DND-41 (cell line): Measurements from ENCODE around the gene PRRT2.

Source experiments
- ATAC-seq: fragments of 200-7000 bp; cut with Tn5 transposase; 3 replicates; pipeline ENCODE4 v1.9.1; 2021; ENCODE audit warnings: low read depth; ENCODE audit not compliant: insufficient read depth
- DNase-seq: peaks from one replicate; pipeline ENCODE4 v3.0.0-alpha.2; 2020
- H2AFZ ChIP-seq: 2 replicates; pipeline ENCODE4 v1.6.0; 2012; ENCODE audit warnings: low read depth, low read length
- H3K27ac ChIP-seq: 2 replicates; pipeline ENCODE4 v1.5.1; 2012; ENCODE audit warnings: low read length, inconsistent platforms
- H3K27me3 ChIP-seq: fragments of 200-600 bp; sonication (generic); 2 replicates; pipeline ENCODE4 v1.6.0; 2012; ENCODE audit warnings: low read length, mild to moderate bottlenecking, inconsistent platforms; ENCODE audit not compliant: insufficient read depth, poor library complexity
- H3K36me3 ChIP-seq: 2 replicates; pipeline ENCODE4 v1.5.1; 2012; ENCODE audit warnings: low read length, inconsistent platforms; ENCODE audit not compliant: insufficient read depth
- H3K4me1 ChIP-seq: 2 replicates; pipeline ENCODE4 v1.5.1; 2012; ENCODE audit warnings: mild to moderate bottlenecking, low read length; ENCODE audit not compliant: insufficient read depth
- H3K4me2 ChIP-seq: 2 replicates; pipeline ENCODE4 v1.6.0; 2012; ENCODE audit warnings: mild to moderate bottlenecking, moderate library complexity, low read length, inconsistent platforms; ENCODE audit not compliant: insufficient read depth
- H3K4me3 ChIP-seq, 2 experiments: fragments of 200-600 bp in 1 of 2; shearing (Covaris generic) in 1 of 2; 2 replicates each; pipeline ENCODE4 v1.5.1; 2012 to 2016; ENCODE audit warnings: inconsistent platforms in 2 of 2, low read length in 2 of 2, mild to moderate bottlenecking in 2 of 2, low read depth in 1 of 2, moderate library complexity in 1 of 2
- H3K79me2 ChIP-seq: 2 replicates; pipeline ENCODE4 v1.6.0; 2012; ENCODE audit warnings: low read length, inconsistent platforms; ENCODE audit not compliant: insufficient read depth
- H3K9ac ChIP-seq: 2 replicates; pipeline ENCODE4 v1.6.0; 2012; ENCODE audit warnings: low read depth, mild to moderate bottlenecking, inconsistent platforms, low read length, moderate library complexity
- H3K9me3 ChIP-seq: 2 replicates; pipeline ENCODE4 v1.5.1; 2012; ENCODE audit warnings: low read length, moderate library complexity, mild to moderate bottlenecking, inconsistent platforms; ENCODE audit not compliant: insufficient read depth, severe bottlenecking
- H4K20me1 ChIP-seq: 2 replicates; pipeline ENCODE4 v1.6.0; 2012; ENCODE audit warnings: low read length; ENCODE audit not compliant: insufficient read depth
- EZH2 ChIP-seq: IDR thresholded peaks from 3 replicates; pipeline ENCODE4 v1.6.1; 2012; ENCODE audit warnings: borderline replicate concordance, low read depth, mild to moderate bottlenecking, moderate library complexity, low read length, inconsistent platforms; ENCODE audit not compliant: severe bottlenecking
- TF ChIP-seq, protein P1 (sequence below): IDR thresholded peaks from 2 replicates; pipeline ENCODE4 v1.5.1; 2012; ENCODE audit warnings: borderline replicate concordance, low read length, moderate library complexity, mild to moderate bottlenecking; ENCODE audit not compliant: poor library complexity, severe bottlenecking; ENCODE audit errors: extremely low read depth

Gene PRRT2

DNA sequence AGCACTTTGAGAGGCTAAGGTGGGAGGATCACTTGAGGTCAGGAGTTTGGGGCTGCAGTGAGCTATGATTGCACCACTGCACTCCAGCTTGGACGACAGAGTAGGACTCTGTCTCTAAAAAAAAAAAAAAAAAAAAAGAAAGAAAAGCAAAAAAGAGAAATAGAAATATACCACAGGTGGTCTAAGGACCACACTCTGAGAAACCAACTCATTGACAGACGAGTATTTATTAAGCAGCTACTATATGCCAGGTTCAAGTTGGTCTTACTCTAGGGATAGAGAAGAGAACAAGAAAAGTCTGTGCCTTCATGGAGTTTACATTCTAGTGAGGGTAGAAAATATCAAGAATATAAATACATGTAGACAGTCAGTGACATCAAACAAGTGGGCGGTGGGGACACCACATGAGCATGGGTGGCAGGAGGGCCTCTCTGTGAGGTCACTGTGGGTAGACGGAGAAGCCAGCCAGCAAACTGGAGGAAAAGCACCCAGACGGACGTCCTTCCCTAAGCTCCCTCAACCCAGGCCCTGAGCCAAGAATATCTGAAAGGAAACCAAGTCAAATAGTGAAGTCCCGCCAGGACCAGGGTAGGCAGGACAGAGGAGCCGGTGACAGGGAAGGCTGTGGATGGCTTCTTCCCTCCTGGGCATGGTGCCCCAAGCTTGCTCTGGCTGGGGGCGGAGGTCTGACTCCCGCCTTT lies 46.3 kb downstream of the PRRT2 start:
- Histone ChIP-seq H3K79me2 (peaks cover 24% of the 10 kb centered on the region), H3K4me3 (no peak overlapping the region), H3K4me1 (peaks cover 19% of the 10 kb centered on the region), H3K36me3 (peaks cover 28% of the 10 kb centered on the region), H3K9me3 (no peaks in the 10 kb centered on the region), H4K20me1 (no peaks in the 10 kb centered on the region), H3K4me2 (no peak overlapping the region), H2AFZ (no peak overlapping the region), H3K27me3 (no peaks in the 10 kb centered on the region), H3K9ac (no peak overlapping the region), H3K27ac (no peak overlapping the region)
- DNase-seq = no peak
- no peak for TF ChIP-seq EZH2
- TF ChIP-seq, protein P1, sequence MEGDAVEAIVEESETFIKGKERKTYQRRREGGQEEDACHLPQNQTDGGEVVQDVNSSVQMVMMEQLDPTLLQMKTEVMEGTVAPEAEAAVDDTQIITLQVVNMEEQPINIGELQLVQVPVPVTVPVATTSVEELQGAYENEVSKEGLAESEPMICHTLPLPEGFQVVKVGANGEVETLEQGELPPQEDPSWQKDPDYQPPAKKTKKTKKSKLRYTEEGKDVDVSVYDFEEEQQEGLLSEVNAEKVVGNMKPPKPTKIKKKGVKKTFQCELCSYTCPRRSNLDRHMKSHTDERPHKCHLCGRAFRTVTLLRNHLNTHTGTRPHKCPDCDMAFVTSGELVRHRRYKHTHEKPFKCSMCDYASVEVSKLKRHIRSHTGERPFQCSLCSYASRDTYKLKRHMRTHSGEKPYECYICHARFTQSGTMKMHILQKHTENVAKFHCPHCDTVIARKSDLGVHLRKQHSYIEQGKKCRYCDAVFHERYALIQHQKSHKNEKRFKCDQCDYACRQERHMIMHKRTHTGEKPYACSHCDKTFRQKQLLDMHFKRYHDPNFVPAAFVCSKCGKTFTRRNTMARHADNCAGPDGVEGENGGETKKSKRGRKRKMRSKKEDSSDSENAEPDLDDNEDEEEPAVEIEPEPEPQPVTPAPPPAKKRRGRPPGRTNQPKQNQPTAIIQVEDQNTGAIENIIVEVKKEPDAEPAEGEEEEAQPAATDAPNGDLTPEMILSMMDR = no peak
- no peak for ATAC-seq

- Histone ChIP-seq H3K4me2 (no peak overlapping the region), H3K9ac (no peak overlapping the region), H3K36me3 (peaks cover 28% of the 10 kb centered on the region), H3K27ac (no peak overlapping the region), H3K79me2 (peaks cover 24% of the 10 kb centered on the region), H3K4me1 (peaks cover 25% of the 10 kb centered on the region), H3K27me3 (no peaks in the 10 kb centered on the region), H2AFZ (no peak overlapping the region), H3K4me3 (no peak overlapping the region), H3K9me3 (no peaks in the 10 kb centered on the region), H4K20me1 (no peaks in the 10 kb centered on the region)
- DNase-seq (no peak), ATAC-seq (no peak)
- TF ChIP-seq EZH2 = no peak
- TF ChIP-seq, protein P1 = no peak
Observed at GRCh38 chr16:29858974-29859373, 47.0 kb downstream of the PRRT2 start.

- DNase-seq (no peak), ATAC-seq (no peak)
- TF ChIP-seq, protein P1 = no peak
- no peak for TF ChIP-seq EZH2
- peaks cover 24% of the 10 kb centered on the region for H3K79me2 ChIP-seq
- peaks cover 29% of the 10 kb centered on the region for H3K4me1 ChIP-seq
- 0 out of 2 replicates have a peak overlapping the region, but pooled peaks have one; percentile 2 for H3K4me2 ChIP-seq
- H3K36me3 ChIP-seq = peaks cover 28% of the 10 kb centered on the region
- H2AFZ ChIP-seq = no peak overlapping the region
- H4K20me1 ChIP-seq = no peaks in the 10 kb centered on the region
- H3K4me3 ChIP-seq = no peak overlapping the region
- H3K9ac ChIP-seq = no peak overlapping the region
- H3K27me3 ChIP-seq = no peaks in the 10 kb centered on the region
- H3K9me3 ChIP-seq = no peaks in the 10 kb centered on the region
- no peak overlapping the region for H3K27ac ChIP-seq
Observed at GRCh38 chr16:29860218-29860617, 48.2 kb downstream of the PRRT2 start.
